CD4-positive, alpha-beta T cell treated with Interleukin-1 beta for 1 hour (primary cell): ENCODE measurements around the gene ZNF558.
"Not testable (repeated sequence)": the region's sequence is repeated elsewhere in the genome, so short reads cannot be mapped to it uniquely, and the experiment has no call there.

ENCODE experiments used
- DNase-seq, 2 donors: peaks; one replicate each; pipeline ENCODE4 v3.0.0-alpha.2; 2020 to 2022

ZNF558 gene

DNA sequence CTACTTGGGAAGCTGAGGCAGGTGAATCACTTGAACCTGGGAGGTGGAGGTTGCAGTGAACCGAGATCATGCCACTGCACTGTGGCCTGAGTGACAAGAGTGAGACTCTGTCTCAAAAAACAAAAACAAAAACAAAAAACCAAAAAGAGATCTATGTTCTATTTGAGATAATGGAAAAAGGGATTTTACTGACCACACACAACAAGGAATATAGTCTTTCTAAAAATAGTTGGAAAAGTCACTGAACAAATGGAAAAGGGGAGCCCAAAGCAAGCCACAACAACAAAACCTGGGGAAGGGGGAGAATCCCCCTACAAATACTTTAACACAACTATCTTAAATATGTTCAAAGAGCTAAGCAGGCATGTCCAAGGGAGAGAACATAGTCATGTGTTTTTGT is 37.3 kb downstream of the ZNF558 start:
- DNase-seq: no peak

DNA sequence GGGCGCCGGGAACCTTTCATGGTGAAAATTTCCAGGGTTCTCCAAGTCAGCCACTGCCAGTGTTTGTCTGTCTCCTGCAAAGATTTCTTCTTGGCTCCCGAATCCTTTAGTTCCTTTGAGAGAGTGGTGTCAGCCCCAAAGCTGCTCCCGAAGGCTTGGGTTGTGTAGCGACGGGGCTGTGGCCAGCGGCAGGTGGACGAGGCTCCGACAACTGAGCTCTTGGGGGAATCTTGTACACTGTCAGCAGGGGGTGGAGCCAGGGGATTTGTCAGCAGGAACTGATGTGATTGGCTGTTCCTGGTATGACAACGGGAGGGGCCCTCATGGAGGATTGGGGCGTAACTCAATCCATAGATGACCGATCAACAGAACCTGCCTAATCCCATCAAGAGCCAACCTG is 58.5 kb downstream of the ZNF558 start:
- DNase-seq: not testable (repeated sequence)

DNA sequence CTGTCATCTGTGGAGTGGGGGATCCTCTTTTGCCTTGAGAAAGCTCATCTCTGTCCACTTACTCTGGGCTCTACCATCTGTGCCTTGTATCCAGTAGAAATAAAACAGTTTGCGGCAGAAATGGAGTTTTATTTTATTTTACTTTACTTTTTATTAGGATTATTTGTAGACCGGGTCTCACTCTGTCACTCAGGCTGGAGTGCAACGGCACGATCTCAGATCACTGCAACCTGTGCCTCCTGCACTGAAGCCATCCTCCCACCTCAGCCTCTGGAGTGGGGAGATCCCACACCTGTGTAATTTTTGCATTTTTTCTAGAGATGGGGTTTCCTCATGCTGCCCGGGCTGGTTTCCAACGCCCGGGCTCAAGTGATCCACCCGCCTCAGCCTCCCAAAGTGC is 62.8 kb downstream of the ZNF558 start:
- not testable (repeated sequence) for DNase-seq

DNA sequence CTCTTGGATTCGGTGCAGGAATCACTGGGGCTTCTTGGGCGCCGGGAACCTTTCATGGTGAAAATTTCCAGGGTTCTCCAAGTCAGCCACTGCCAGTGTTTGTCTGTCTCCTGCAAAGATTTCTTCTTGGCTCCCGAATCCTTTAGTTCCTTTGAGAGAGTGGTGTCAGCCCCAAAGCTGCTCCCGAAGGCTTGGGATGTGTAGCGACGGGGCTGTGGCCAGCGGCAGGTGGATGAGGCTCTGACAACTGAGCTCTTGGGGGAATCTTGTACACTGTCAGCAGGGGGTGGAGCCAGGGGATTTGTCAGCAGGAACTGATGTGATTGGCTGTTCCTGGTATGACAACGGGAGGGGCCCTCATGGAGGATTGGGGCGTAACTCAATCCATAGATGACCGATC is 64.8 kb downstream of the ZNF558 start:
- not testable (repeated sequence) for DNase-seq
